HepG2 (cell line): ENCODE measurements around the gene SCML1. TPM values are rescaled to one million over a fixed set of nuclear protein-coding genes. Genes with fewer than 3 reads are reported as not detected.

ENCODE experiments used
- ARID3A ChIP-seq: IDR thresholded peaks from 2 replicates; pipeline ENCODE4 v1.6.1; 2012; ENCODE audit warnings: low read depth, low read length, improper control_type of control experiment
- BCL6 ChIP-seq: IDR thresholded peaks from 2 replicates; pipeline ENCODE4 v1.6.1; 2016; ENCODE audit warnings: missing genetic modification reagents, missing compliant biosample characterization
- FOXA3 ChIP-seq: IDR thresholded peaks from 2 replicates; pipeline ENCODE4 v1.6.1; 2016; ENCODE audit warnings: missing genetic modification reagents, missing compliant biosample characterization
- FOXP1 ChIP-seq, 2 experiments: fragments of 450-650 bp in 1 of 2; IDR thresholded peaks; 2 replicates each; pipeline ENCODE4 v1.6.1; 2017 to 2018; ENCODE audit warnings: antibody characterized with exemption in 1 of 2
- HDAC2 ChIP-seq: sonication (generic); formaldehyde crosslinking; IDR thresholded peaks from 2 replicates; pipeline ENCODE4 v1.4.0; 2020; ENCODE audit warnings: missing genetic modification reagents
- HNF4A ChIP-seq: sonication (generic); formaldehyde crosslinking; IDR thresholded peaks from 2 replicates; pipeline ENCODE4 v1.4.0; 2020; ENCODE audit warnings: missing genetic modification reagents
- ISL2 ChIP-seq: sonication (generic); formaldehyde crosslinking; IDR thresholded peaks from 2 replicates; pipeline ENCODE4 v1.5.0; 2020; ENCODE audit warnings: missing genetic modification reagents
- JUND ChIP-seq: sonication (generic); formaldehyde crosslinking; IDR thresholded peaks from 2 replicates; pipeline ENCODE4 v1.8.0; 2022; ENCODE audit warnings: mild to moderate bottlenecking, missing genetic modification reagents
- KAT8 ChIP-seq: IDR thresholded peaks from 2 replicates; pipeline ENCODE4 v1.6.1; 2016; ENCODE audit warnings: missing genetic modification reagents, missing compliant biosample characterization
- KDM6A ChIP-seq: IDR thresholded peaks from 2 replicates; pipeline ENCODE4 v1.6.1; 2016; ENCODE audit warnings: low read depth
- MIXL1 ChIP-seq: IDR thresholded peaks from 2 replicates; pipeline ENCODE4 v1.6.1; 2016
- NFIC ChIP-seq: IDR thresholded peaks from 2 replicates; pipeline ENCODE4 v1.6.1; 2012; ENCODE audit warnings: mild to moderate bottlenecking, low read length, inconsistent platforms
- PAXIP1 ChIP-seq: sonication (generic); formaldehyde crosslinking; conservative IDR thresholded peaks from 2 replicates; pipeline ENCODE4 v1.4.0; 2020; ENCODE audit warnings: mild to moderate bottlenecking, missing genetic modification reagents, moderate library complexity
- PPARG ChIP-seq: conservative IDR thresholded peaks from 2 replicates; pipeline ENCODE4 v1.6.1; 2016; ENCODE audit warnings: missing biosample characterization, missing genetic modification reagents
- SAP130 ChIP-seq: IDR thresholded peaks from 2 replicates; pipeline ENCODE4 v1.6.1; 2016; ENCODE audit warnings: low read depth
- SIX1 ChIP-seq: sonication (generic); formaldehyde crosslinking; IDR thresholded peaks from 2 replicates; pipeline ENCODE4 v1.4.0; 2020; ENCODE audit warnings: missing genetic modification reagents, borderline replicate concordance
- SOX13 ChIP-seq, 3 experiments: fragments of 450-650 bp in 1 of 3; sonication (generic) in 1 of 3; formaldehyde crosslinking in 1 of 3; IDR thresholded peaks in 2 of 3; conservative IDR thresholded peaks in 1 of 3; 2 replicates each; pipeline versions ENCODE4 v1.5.0 to v1.6.1; 2016 to 2020; ENCODE audit warnings: antibody characterized with exemption in 1 of 3, mild to moderate bottlenecking in 1 of 3, missing compliant biosample characterization in 1 of 3, missing genetic modification reagents in 1 of 3, moderate library complexity in 1 of 3
- SP5 ChIP-seq: IDR thresholded peaks from 2 replicates; pipeline ENCODE4 v1.6.1; 2016; ENCODE audit warnings: low read depth, borderline replicate concordance
- TCF7L2 ChIP-seq: IDR thresholded peaks from 2 replicates; pipeline ENCODE4 v1.6.1; 2011; ENCODE audit warnings: mild to moderate bottlenecking, low read depth, low read length, moderate library complexity
- TEAD3 ChIP-seq: optimal IDR thresholded peaks from 2 replicates; pipeline ENCODE3; 2016; ENCODE audit warnings: borderline replicate concordance
- YEATS4 ChIP-seq: sonication (generic); formaldehyde crosslinking; IDR thresholded peaks from 2 replicates; pipeline ENCODE4 v1.4.0; 2020; ENCODE audit warnings: missing genetic modification reagents, borderline replicate concordance
- ZBTB1 ChIP-seq: sonication (generic); formaldehyde crosslinking; IDR thresholded peaks from 2 replicates; pipeline ENCODE4 v1.4.0; 2020; ENCODE audit warnings: missing genetic modification reagents, borderline replicate concordance
- ZNF432 ChIP-seq: sonication (generic); formaldehyde crosslinking; IDR thresholded peaks from 2 replicates; pipeline ENCODE4 v1.5.0; 2020; ENCODE audit warnings: missing genetic modification reagents, mild to moderate bottlenecking, borderline replicate concordance
- polyA plus RNA-seq, 8 experiments: library from polyadenylated mRNA; depleted of rRNA in 3 of 8; stranded (reverse) in 7 of 8; unstranded in 1 of 8; fragments of >200 nt; fragmentation: Illumina TruSeq in 4 of 8; extraction: Trizol in 4 of 8; gene quantifications; 2 replicates each; pipeline versions ENCODE4 v1.2.1 to v1.2.3, GENCODE V29; 2011 to 2016; ENCODE audit warnings: low read depth in 4 of 8, missing spikeins in 1 of 8, mixed read lengths in 1 of 8; ENCODE audit not compliant: insufficient read depth in 1 of 8
- total RNA-seq, 5 experiments: library from RNA; depleted of rRNA; stranded (reverse); fragments of >200 nt; fragmentation: Illumina TruSeq; extraction: Trizol; gene quantifications; 2 replicates each; pipeline ENCODE4 v1.2.3, GENCODE V29; 2016; ENCODE audit warnings: low read depth in 1 of 5
- TF ChIP-seq, protein P1 (sequence below): fragments of 450-650 bp; IDR thresholded peaks from 2 replicates; pipeline ENCODE4 v1.6.1; 2016

SCML1 gene
- total and polyA plus RNA-seq, 2 of the 13 experiments (the other 11 are each of a cell fraction or from before 2014, with no cell fraction given): 24.2 to 129 TPM

GRCh38 chrX:17744896-17745523 is 7.7 kb downstream of the SCML1 start (continued):
- TF ChIP-seq ARID3A: peak; percentile 67
- no peak for TF ChIP-seq SOX13 (IDR thresholded peaks at IDR 0.05)
- TF ChIP-seq SOX13 (CRISPR knock-in tag; conservative IDR thresholded peaks at IDR 0.05 in 1 of 2, IDR thresholded peaks at IDR 0.05 in 1 of 2): peak in 1 of 2 experiments; percentile 61; a peak in 2 of 4 replicates
- TF ChIP-seq KDM6A (CRISPR knock-in tag): peak; percentile 75
- peak; percentile 41; the same call in 1 of the 2 replicates for TF ChIP-seq BCL6 (CRISPR knock-in tag)
- 0 out of 2 replicates have a peak, but pooled peaks have one; percentile 22 for TF ChIP-seq SP5
- TF ChIP-seq YEATS4 (CRISPR knock-in tag): no peak
- TF ChIP-seq FOXP1 (IDR thresholded peaks at IDR 0.05): no peak
- peak; percentile 76 for TF ChIP-seq FOXP1 (CRISPR knock-in tag; IDR thresholded peaks at IDR 0.05)
- peak; percentile 62; the same call in 1 of the 2 replicates for TF ChIP-seq PPARG (CRISPR knock-in tag)
- TF ChIP-seq ZNF432: no peak
- TF ChIP-seq SAP130 (CRISPR knock-in tag): peak; percentile 61
- TF ChIP-seq ISL2 (CRISPR knock-in tag): peak; percentile 83
- peak; percentile 51; the same call in 1 of the 2 replicates for TF ChIP-seq SIX1 (CRISPR knock-in tag)
- TF ChIP-seq TCF7L2: peak; percentile 56; the same call in 1 of the 2 replicates
- TF ChIP-seq NFIC: peak; percentile 40; the same call in 1 of the 2 replicates
- TF ChIP-seq, protein P1, sequence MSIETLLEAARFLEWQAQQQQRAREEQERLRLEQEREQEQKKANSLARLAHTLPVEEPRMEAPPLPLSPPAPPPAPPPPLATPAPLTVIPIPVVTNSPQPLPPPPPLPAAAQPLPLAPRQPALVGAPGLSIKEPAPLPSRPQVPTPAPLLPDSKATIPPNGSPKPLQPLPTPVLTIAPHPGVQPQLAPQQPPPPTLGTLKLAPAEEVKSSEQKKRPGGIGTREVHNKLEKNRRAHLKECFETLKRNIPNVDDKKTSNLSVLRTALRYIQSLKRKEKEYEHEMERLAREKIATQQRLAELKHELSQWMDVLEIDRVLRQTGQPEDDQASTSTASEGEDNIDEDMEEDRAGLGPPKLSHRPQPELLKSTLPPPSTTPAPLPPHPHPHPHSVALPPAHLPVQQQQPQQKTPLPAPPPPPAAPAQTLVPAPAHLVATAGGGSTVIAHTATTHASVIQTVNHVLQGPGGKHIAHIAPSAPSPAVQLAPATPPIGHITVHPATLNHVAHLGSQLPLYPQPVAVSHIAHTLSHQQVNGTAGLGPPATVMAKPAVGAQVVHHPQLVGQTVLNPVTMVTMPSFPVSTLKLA: no peak
- TF ChIP-seq JUND (CRISPR knock-in tag): no peak
- no peak for TF ChIP-seq ZBTB1 (CRISPR knock-in tag)
- peak; percentile 67 for TF ChIP-seq FOXA3
- 0 out of 2 replicates have a peak, but pooled peaks have one; percentile 22 for TF ChIP-seq KAT8
- peak; percentile 50; the same call in 1 of the 2 replicates for TF ChIP-seq HDAC2 (CRISPR knock-in tag)
- TF ChIP-seq PAXIP1: peak; percentile 81
- TF ChIP-seq MIXL1: peak; percentile 62; the same call in 1 of the 2 replicates
- TF ChIP-seq HNF4A (CRISPR knock-in tag): peak; percentile 56
- TF ChIP-seq TEAD3 (CRISPR knock-in tag): no peak
